ENCODE measurements around the gene SSH2. TPM values are rescaled to one million over a fixed set of nuclear protein-coding genes. Genes with fewer than 3 reads are reported as not detected.

Gene SSH2
- total and polyA plus RNA-seq, 2 of the 13 experiments (the other 11 are each of a cell fraction or from before 2014, with no cell fraction given): 6.0 to 6.4 TPM

DNA sequence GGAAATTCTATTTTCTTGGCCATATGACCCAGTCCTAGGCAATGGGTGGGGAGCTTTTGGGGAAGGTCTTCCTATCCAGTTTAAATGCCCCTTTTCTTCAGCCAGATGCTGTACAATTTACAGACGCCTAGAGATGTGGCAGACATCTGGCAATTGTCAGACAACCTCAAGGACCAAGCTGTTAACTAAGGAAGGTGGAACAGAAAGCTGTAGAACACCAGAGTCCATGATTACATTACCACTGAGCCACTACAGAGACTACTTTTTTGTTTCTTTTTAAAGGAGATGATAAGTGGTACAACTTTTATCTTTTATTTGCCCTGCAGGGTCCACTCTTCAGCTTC lies 286.2 kb downstream of the SSH2 start (continued):
- TF ChIP-seq, protein P1, sequence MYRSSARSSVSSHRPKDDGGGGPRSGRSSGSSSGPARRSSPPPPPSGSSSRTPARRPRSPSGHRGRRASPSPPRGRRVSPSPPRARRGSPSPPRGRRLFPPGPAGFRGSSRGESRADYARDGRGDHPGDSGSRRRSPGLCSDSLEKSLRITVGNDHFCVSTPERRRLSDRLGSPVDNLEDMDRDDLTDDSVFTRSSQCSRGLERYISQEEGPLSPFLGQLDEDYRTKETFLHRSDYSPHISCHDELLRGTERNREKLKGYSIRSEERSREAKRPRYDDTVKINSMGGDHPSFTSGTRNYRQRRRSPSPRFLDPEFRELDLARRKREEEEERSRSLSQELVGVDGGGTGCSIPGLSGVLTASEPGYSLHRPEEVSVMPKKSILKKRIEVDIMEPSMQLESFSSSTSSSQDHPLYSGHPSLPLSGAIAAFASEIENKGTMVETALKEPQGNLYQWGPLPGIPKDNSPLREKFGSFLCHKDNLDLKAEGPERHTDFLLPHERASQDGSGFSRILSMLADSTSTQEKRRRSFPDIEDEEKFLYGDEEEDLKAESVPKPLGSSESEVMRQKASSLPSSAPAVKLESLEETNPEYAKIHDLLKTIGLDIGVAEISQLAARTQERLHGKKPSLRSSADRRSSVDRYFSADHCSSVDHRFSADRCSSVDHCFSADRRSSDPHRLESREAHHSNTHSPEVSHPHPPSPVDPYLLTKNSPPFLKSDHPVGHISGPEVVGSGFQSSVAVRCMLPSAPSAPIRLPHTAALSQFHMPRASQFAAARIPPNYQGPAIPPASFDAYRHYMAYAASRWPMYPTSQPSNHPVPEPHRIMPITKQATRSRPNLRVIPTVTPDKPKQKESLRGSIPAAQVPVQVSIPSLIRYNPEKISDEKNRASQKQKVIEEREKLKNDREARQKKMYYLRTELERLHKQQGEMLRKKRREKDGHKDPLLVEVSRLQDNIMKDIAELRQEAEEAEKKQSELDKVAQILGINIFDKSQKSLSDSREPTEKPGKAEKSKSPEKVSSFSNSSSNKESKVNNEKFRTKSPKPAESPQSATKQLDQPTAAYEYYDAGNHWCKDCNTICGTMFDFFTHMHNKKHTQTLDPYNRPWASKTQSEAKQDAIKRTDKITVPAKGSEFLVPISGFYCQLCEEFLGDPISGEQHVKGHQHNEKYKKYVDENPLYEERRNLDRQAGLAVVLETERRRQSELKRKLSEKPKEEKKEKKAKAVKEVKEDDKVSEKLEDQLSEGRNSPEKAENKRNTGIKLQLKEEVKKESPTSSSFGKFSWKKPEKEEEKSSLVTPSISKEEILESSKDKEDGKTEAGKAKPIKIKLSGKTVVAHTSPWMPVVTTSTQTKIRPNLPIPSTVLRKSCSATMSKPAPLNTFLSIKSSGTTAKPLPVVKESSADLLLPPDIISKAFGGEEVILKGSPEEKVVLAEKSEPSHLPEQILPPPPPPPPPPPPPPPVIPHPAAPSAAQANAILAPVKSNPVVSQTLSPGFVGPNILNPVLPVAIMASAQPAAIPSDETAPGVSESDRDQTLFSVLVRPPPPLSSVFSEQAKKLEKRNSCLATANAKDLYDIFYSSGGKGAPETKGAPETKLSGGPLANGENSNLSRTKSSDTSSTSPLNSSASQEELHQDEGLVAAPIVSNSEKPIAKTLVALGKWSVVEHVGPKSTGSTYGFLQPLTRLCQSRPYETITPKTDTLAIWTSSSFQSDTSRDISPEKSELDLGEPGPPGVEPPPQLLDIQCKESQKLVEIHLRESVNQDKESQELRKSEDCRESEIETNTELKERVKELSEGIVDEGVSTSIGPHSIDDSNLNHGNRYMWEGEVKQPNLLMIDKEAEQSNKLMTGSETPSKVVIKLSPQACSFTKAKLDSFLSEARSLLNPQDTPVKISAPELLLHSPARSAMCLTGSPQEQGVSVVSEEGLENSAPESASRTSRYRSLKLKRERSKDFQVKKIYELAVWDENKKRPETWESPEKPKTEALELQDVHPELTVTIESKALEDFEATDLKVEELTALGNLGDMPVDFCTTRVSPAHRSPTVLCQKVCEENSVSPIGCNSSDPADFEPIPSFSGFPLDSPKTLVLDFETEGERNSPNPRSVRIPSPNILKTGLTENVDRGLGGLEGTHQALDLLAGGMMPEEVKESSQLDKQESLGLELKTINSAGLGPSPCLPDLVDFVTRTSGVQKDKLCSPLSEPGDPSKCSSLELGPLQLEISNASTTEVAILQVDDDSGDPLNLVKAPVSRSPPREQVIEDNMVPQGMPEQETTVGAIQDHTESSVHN (CRISPR knock-in tag; IDR thresholded peaks at IDR 0.05): no peak

DNA sequence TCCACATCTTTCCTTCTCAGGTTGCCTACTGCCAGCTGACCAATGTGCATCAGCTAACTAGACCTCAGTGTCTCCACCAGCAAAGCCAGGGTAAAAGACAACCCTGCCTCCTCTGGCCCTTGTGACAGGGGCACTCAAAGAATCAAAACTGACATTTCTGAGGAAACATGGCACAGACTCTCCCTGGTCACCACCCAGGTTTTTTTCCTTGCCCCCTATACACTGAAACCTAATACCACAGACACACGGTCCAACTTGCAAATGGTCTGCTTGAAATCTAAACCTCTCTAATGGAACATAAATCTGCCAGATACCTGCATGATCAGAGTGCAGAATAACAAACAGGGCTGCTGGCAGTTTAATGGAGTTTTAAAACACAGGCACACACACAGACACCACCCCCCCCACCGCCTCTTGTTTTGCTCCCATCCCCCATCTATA lies 287.8 kb downstream of the SSH2 start:
- peaks cover 21% of the 10 kb centered on the region for H3K4me1 ChIP-seq (ENCODE audit: insufficient read depth, low read length)
- BruUV-seq (replicated peaks): no TSS peak
- H3K36me3 ChIP-seq (replicated peaks in 1 of 2; ENCODE audit: control insufficient read depth in 1 of 2, insufficient read depth in 2 of 2, low read length in 2 of 2): no peaks in the 10 kb centered on the region
- no peak overlapping the region for H2AFZ ChIP-seq (ENCODE audit: low read length)
- DNase-seq (ENCODE audit: low spot score): no peak
- H3K4me3 ChIP-seq (replicated peaks in 1 of 3; ENCODE audit: insufficient read depth in 1 of 3, low read depth in 2 of 3, low read length in 3 of 3): no peak overlapping the region
- H3K27ac ChIP-seq (ENCODE audit: extremely low read length, insufficient read depth, low read length): no peak overlapping the region
- no peak for ATAC-seq
- POLR2A ChIA-PET: no interaction called here
- H3K9ac ChIP-seq (ENCODE audit: insufficient read depth, low read depth, low read length): no peak overlapping the region
- in situ Hi-C loops (cut with HindIII; ENCODE audit: extremely low pct_ligation_motif_present, low pct_unique_long_range_greater_than_20kb): no loop called here
- no peak overlapping the region for H3K4me2 ChIP-seq (ENCODE audit: low read depth, low read length)
- H3K9me3 ChIP-seq (ENCODE audit: low read length): no peaks in the 10 kb centered on the region
- H4K20me1 ChIP-seq (ENCODE audit: insufficient read depth, low read length): no peaks in the 10 kb centered on the region
- no peaks in the 10 kb centered on the region for H3K79me2 ChIP-seq (ENCODE audit: insufficient read depth, low read length)
- CTCF ChIA-PET (ENCODE audit: low intra/inter-chr PET ratio, low total read pairs): no interaction called here
- 100% methylated on average over 2 of the region's 2 CpGs for WGBS (ENCODE audit: low lambda C conversion rate)
- H3K27me3 ChIP-seq (ENCODE audit: control insufficient read depth in 1 of 2, insufficient read depth in 2 of 2, low read length in 2 of 2): no peaks in the 10 kb centered on the region
- FAIRE-seq: no peak
- intact Hi-C loops (cut with micrococcal nuclease; ENCODE audit: unreplicated experiment): no loop called here
- TF ChIP-seq POLR2A (IDR thresholded peaks at IDR 0.05; ENCODE audit: insufficient read depth in 1 of 2, low read depth in 2 of 2, low read length in 2 of 2) (no peak), NR2F2 (IDR thresholded peaks at IDR 0.05; ENCODE audit: borderline replicate concordance, low read depth) (no peak), HNF4G (IDR thresholded peaks at IDR 0.05; ENCODE audit: borderline replicate concordance, low read depth, low read length) (no peak), HNF4G (CRISPR knock-in tag; IDR thresholded peaks at IDR 0.05; ENCODE audit: borderline replicate concordance, low read depth) (no peak), MEIS1 (CRISPR knock-in tag; IDR thresholded peaks at IDR 0.05; ENCODE audit: borderline replicate concordance) (no peak), MBNL3 (CRISPR knock-in tag; conservative IDR thresholded peaks at IDR 0.05) (no peak)
- TF ChIP-seq, protein P2, sequence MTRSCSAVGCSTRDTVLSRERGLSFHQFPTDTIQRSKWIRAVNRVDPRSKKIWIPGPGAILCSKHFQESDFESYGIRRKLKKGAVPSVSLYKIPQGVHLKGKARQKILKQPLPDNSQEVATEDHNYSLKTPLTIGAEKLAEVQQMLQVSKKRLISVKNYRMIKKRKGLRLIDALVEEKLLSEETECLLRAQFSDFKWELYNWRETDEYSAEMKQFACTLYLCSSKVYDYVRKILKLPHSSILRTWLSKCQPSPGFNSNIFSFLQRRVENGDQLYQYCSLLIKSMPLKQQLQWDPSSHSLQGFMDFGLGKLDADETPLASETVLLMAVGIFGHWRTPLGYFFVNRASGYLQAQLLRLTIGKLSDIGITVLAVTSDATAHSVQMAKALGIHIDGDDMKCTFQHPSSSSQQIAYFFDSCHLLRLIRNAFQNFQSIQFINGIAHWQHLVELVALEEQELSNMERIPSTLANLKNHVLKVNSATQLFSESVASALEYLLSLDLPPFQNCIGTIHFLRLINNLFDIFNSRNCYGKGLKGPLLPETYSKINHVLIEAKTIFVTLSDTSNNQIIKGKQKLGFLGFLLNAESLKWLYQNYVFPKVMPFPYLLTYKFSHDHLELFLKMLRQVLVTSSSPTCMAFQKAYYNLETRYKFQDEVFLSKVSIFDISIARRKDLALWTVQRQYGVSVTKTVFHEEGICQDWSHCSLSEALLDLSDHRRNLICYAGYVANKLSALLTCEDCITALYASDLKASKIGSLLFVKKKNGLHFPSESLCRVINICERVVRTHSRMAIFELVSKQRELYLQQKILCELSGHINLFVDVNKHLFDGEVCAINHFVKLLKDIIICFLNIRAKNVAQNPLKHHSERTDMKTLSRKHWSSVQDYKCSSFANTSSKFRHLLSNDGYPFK (CRISPR knock-in tag; IDR thresholded peaks at IDR 0.05; ENCODE audit: borderline replicate concordance): no peak
- TF ChIP-seq, protein P3, sequence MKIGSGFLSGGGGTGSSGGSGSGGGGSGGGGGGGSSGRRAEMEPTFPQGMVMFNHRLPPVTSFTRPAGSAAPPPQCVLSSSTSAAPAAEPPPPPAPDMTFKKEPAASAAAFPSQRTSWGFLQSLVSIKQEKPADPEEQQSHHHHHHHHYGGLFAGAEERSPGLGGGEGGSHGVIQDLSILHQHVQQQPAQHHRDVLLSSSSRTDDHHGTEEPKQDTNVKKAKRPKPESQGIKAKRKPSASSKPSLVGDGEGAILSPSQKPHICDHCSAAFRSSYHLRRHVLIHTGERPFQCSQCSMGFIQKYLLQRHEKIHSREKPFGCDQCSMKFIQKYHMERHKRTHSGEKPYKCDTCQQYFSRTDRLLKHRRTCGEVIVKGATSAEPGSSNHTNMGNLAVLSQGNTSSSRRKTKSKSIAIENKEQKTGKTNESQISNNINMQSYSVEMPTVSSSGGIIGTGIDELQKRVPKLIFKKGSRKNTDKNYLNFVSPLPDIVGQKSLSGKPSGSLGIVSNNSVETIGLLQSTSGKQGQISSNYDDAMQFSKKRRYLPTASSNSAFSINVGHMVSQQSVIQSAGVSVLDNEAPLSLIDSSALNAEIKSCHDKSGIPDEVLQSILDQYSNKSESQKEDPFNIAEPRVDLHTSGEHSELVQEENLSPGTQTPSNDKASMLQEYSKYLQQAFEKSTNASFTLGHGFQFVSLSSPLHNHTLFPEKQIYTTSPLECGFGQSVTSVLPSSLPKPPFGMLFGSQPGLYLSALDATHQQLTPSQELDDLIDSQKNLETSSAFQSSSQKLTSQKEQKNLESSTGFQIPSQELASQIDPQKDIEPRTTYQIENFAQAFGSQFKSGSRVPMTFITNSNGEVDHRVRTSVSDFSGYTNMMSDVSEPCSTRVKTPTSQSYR (CRISPR knock-in tag; IDR thresholded peaks at IDR 0.05; ENCODE audit: borderline replicate concordance): no peak

Data from HepG2 (cell line).